Measurements from ENCODE around the gene MPP2.
"Not testable (repeated sequence)": the region's sequence is repeated elsewhere in the genome, so short reads cannot be mapped to it uniquely, and the experiment has no call there.

Gene MPP2

DNA sequence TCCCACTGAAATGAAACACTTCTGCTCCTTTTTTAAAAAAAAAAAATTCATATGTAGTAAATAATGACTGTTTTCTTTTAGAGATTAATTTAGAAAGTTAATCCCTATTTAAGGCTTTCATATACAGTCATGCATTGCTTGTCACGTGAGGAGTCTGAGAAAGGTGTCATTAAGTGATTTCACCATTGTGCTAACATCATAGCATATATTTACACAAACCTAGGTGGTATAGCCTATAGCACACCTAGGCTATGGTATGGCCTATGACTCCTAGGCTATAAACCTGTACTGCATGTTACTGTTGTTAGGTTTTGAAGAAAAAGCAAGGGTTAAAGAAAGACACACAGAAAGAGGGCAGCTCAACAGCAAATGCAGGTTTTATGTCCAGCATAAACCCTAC, 21.3 kb upstream of the MPP2 start:
- DNase-seq, result no peak

DNA sequence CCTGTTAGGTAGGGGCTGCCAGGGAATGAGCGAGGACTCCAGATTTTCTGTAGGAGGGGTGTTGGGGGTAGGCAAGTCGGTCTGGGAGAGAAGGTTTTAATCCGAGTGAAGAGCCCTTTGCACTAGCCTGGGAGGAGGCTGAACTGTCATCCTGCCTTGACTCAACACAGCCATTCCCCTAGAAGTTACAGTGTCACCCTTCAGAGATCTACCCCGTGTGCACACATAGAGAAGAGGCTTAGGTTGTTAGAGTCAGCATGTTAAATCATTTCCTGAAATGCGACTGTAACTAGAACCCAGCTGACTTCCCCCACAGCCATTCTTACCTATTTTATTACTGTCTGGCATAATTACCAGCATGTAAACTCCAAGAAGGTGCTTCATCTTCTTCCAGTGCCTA, 20.6 kb upstream of the MPP2 start:
- not testable (repeated sequence) for DNase-seq

- peak; percentile 60 for DNase-seq
Observed at GRCh38 chr17:43927060-43927864, 19.9 kb upstream of the MPP2 start.

DNA sequence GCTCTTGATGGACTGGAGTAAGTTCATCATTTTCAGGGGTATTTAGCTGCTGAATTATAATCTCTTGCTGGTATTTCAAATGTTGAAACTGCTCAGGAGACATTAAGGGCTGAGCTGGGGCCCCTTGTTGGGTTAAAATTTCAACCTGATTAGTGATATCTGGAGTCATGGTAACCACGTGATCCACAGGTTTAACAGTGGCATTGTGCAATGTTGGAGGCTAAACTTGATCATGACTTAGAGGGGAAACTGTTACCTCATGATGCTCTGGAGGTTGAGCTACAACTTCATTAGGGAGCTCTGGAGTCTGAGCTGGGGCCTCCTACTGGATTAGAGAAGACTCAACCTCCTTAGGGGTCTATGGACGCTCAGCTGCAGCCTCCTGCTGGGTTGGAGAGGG, 17.2 kb upstream of the MPP2 start:
- DNase-seq, result no peak

DNA sequence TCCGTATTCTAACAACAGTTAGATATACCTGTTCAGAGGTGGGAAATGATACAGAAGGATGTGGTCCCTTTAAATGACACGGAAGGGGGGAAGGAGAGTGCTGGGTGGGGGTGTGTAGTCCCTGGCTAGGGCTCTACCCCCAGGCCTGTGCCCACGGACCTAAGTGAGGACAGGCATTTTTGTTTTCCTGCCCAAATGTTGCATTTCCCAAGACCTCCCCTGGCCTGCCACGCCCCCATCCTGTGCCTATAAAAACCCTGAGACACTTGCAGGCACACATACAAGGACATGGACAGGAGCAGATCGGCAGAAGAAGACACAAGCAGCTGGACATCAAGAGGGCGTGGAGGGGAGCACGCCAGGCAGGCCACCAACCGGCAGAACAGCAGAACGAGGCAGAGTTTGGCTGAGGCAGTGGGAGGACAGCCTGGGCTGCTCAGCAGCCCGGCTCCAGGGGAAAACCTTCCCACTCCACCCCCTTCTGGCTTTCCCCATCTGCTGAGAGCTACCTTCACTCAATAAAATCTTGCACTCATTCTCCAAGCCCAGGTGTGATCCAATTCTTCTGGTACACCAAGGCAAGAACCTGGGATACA, 13.3 kb upstream of the MPP2 start:
- DNase-seq, result no peak

- no peak for DNase-seq
Observed at GRCh38 chr17:43918026-43918389, 10.7 kb upstream of the MPP2 start.

GRCh38 chr17:43917348-43918025, 10.2 kb upstream of the MPP2 start:
- DNase-seq, result peak; percentile 71

- DNase-seq, result no peak
Observed at GRCh38 chr17:43917016-43917347, 9.6 kb upstream of the MPP2 start.

- no peak for DNase-seq
Observed at GRCh38 chr17:43916385-43916784, 9.0 kb upstream of the MPP2 start.

GRCh38 chr17:43915559-43915958, 8.2 kb upstream of the MPP2 start:
- no peak for DNase-seq

- peak; percentile 98 for DNase-seq
Observed at GRCh38 chr17:43914451-43914850, 7.1 kb upstream of the MPP2 start.

DNA sequence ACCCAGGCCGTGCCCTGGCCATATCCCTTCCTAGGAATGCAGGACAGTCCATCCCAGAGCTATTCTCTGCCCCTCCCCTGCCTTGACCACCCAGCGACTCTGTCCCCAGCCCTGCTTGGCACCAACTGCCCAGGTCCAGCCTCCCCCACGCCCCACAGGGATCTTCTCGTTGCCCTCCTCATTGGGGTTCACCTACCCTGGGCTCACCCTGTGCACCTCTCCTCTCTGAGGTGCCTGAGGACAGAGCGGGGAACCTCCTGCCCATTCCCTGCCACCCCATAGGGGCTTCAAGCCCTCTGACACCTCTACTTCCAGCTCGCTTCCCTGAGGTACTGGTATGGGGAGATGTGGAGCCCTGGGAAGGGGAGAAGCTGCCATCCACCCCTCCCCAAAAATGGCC, 6.2 kb upstream of the MPP2 start:
- DNase-seq, result no peak

- no peak for DNase-seq
Observed at GRCh38 chr17:43912635-43913304, 5.4 kb upstream of the MPP2 start.

DNA sequence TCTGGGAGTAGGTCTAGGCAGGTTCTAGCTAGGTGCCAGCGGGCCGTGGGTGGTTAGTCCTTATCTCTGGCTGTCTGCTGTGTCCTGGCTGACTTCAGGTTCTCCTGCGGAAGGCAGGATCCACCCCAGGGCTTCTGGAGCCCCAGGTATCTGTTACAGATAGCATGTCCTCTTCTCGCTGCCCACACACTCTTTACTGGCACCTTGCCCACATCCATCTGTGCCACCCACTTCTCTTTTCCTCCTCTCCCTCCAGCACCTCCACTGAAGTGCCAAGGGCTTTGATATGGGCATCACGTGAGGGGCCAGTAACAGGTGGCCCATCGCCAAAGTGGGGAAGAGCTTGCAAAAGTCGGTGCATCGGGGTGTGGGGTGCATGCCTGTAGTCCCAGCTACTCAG, 4.6 kb upstream of the MPP2 start:
- DNase-seq, result no peak

- DNase-seq, result no peak
Observed at GRCh38 chr17:43909537-43910231, 2.3 kb upstream of the MPP2 start.

GRCh38 chr17:43907998-43908721, 824 bp upstream of the MPP2 start:
- DNase-seq, result peak; percentile 91

DNA sequence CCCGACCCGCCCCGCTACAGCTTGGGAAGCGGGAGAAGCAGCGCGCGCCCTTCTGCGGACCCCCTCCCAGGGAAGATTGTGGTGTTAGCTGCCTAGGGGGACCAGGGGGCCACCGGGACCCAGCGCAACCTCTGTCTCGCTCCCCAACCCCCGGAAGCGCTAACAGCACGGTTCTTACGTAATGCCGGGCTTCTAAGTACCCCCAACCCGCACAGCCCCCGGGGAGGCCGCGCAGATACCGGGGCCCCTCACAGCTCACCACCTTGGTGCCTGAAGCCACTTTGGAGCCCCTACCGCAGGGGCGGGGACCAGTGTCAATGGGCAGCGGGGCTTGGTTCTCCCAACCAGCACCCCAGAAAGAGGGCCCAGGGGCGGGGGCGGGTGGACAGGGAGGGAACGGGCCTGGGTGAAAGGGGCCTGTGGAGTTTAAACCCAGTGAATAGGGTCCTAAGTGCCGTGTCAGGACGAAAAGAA, 348 bp downstream of the MPP2 start:
- no peak for DNase-seq

DNA sequence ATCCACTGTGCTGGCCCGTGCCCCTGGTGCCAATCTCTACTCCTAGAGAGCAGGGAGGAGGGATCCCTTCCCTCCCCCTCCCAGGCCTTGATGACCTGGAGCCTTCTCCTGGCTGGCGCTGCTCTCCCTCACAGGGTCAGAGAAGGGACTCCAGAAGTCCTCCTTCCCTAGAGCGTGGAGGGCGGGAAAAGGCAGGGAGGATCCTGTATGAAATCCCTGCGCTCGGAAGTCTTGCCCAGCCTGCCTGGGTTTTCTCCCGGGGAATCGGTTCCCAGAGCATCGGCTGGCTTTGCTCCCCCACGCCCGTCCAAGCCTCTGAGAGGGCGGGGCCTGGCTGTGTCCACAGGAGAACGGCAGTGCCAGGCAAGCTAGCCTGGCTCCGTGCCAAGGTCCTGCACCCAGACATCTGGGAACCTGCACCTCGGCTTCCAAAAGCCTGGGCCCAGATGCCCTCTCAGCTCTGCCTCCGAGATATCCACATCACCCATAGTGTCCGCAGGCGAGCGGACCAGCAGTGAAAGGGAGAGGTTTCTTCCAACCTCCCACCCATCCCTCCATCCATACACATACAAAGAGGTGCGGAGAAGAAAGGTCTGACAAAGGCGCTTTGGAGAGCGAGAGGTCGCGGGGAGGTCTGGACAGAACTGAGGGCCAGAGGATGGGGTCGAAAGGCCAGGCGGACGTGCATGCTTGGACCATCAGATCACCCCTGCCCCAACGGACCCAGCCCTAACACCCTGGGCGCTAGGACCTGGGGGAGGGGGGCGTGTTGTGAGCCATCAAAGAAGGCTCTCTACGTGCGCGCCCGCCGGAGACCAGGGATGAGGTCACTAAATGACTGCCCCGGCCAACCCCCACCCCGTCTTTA, 1.1 kb downstream of the MPP2 start:
- peak; percentile 83 for DNase-seq

DNA sequence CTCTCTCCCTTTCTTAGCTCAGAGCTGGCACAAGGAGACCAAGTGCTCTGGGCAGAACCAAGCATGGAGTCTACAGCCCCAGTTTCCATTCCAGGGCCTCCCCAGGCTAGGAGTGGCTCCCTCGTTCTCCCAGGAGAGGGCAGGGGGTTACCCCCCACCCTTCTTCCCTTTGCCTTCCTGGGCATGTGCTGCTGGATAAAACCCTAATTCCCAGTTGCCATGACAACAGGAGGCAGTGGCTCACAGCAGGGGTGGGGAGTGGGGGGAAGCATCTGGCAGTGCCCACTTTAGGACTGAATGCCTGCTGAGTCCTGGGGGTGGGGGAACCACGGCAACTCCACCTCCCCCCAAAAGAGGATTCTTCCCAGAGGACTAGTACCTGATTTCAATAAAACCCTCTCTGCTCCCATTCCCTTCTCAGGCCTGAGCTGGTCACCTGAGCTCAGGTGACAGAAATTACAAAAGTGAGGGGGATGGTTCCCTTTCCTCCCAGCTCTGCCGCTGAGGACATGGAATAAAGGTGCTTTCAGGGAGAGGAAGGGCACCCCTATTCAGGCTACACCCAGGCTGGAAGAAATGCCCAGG, 1.8 kb downstream of the MPP2 start:
- DNase-seq, result peak; percentile 88

GRCh38 chr17:43901861-43902589, 5.3 kb downstream of the MPP2 start:
- DNase-seq, result peak; percentile 96

All from NCI-H82 (cell line).